Neural cell (in vitro differentiated cells): Measurements from ENCODE around the gene ERH. TPM values are rescaled to one million over a fixed set of nuclear protein-coding genes. Genes with fewer than 3 reads are reported as not detected.

Experiments used
- H2AFZ ChIP-seq: fragments of 200-600, 300-800 bp; sonication (generic), shearing (Covaris generic); 2 replicates; pipeline ENCODE4 v1.6.0; 2014; ENCODE audit warnings: low read depth, mild to moderate bottlenecking, antibody characterized with exemption, low read length, moderate library complexity
- H3F3A ChIP-seq: fragments of 200-600 bp; shearing (Covaris generic); 2 replicates; pipeline ENCODE4 v1.6.1; 2016; ENCODE audit warnings: mild to moderate bottlenecking, moderate library complexity, mixed read lengths, antibody characterized with exemption, low read length; ENCODE audit not compliant: insufficient read depth, poor library complexity, severe bottlenecking
- H3K27ac ChIP-seq: fragments of 200-600, 300-800 bp; sonication (generic), shearing (Covaris generic); 2 replicates; pipeline ENCODE4 v1.5.1; 2014; ENCODE audit warnings: mild to moderate bottlenecking, low read length, moderate library complexity
- H3K27me3 ChIP-seq: fragments of 300-800, 200-600 bp; sonication (generic), shearing (Covaris generic); 2 replicates; pipeline ENCODE4 v1.6.0; 2014; ENCODE audit warnings: mild to moderate bottlenecking, low read depth, low read length, moderate library complexity; ENCODE audit not compliant: insufficient read depth
- H3K36me3 ChIP-seq: fragments of 300-800, 200-600 bp; sonication (generic), shearing (Covaris generic); 2 replicates; pipeline ENCODE4 v1.5.1; 2014; ENCODE audit warnings: mild to moderate bottlenecking, antibody characterized with exemption, low read length, moderate library complexity; ENCODE audit not compliant: insufficient read depth
- H3K4me2 ChIP-seq: fragments of 300-800, 200-600 bp; sonication (generic), shearing (Covaris generic); 2 replicates; pipeline ENCODE4 v1.6.0; 2014; ENCODE audit warnings: mild to moderate bottlenecking, low read length
- H3K4me3 ChIP-seq: fragments of 300-800, 200-600 bp; sonication (generic), shearing (Covaris generic); 2 replicates; pipeline ENCODE4 v1.5.1; 2014; ENCODE audit warnings: mild to moderate bottlenecking, low read length, moderate library complexity
- H3K79me2 ChIP-seq: fragments of 200-600 bp; shearing (Covaris generic); replicated peaks from 2 replicates; pipeline ENCODE4 v1.6.0; 2014; ENCODE audit warnings: mild to moderate bottlenecking, low read length, moderate library complexity; ENCODE audit not compliant: insufficient read depth
- H3K9ac ChIP-seq: fragments of 300-800, 200-600 bp; sonication (generic), shearing (Covaris generic); 2 replicates; pipeline ENCODE4 v1.6.1; 2016; ENCODE audit warnings: mild to moderate bottlenecking, low read length, mixed read lengths
- H3K9me2 ChIP-seq: fragments of 200-600 bp; shearing (Covaris generic); 2 replicates; pipeline ENCODE4 v1.6.1; 2016; ENCODE audit warnings: mild to moderate bottlenecking, low read length, mixed read lengths; ENCODE audit not compliant: insufficient read depth
- H3K9me3 ChIP-seq: fragments of 200-600, 300-800 bp; sonication (generic), shearing (Covaris generic); 2 replicates; pipeline ENCODE4 v1.6.1; 2016; ENCODE audit warnings: mild to moderate bottlenecking, mixed run types, low read length, moderate library complexity, mixed read lengths
- H4K20me1 ChIP-seq: fragments of 200-600 bp; shearing (Covaris generic); 2 replicates; pipeline ENCODE4 v1.6.1; 2016; ENCODE audit warnings: mild to moderate bottlenecking, mixed run types; ENCODE audit not compliant: insufficient read depth
- CTCF ChIP-seq: fragments of 450-650 bp; IDR thresholded peaks from 2 replicates; pipeline ENCODE4 v1.5.1; 2014; ENCODE audit warnings: antibody characterized with exemption, mild to moderate bottlenecking, moderate library complexity; ENCODE audit not compliant: poor library complexity, severe bottlenecking
- EP300 ChIP-seq: fragments of 450-650 bp; conservative IDR thresholded peaks from 2 replicates; pipeline ENCODE4 v1.6.1; 2014; ENCODE audit warnings: antibody characterized with exemption, mild to moderate bottlenecking, moderate library complexity; ENCODE audit not compliant: poor library complexity, severe bottlenecking
- EZH2 ChIP-seq: fragments of 200-600, 300-800 bp; shearing (Covaris generic), sonication (generic); IDR thresholded peaks from 2 replicates; pipeline ENCODE4 v1.6.1; 2014; ENCODE audit warnings: antibody characterized with exemption, low read length, borderline replicate concordance, mild to moderate bottlenecking; ENCODE audit not compliant: insufficient read depth, poor library complexity, severe bottlenecking
- MXI1 ChIP-seq: fragments of 450-650 bp; conservative IDR thresholded peaks from 2 replicates; pipeline ENCODE4 v1.6.1; 2014; ENCODE audit warnings: antibody characterized with exemption, mild to moderate bottlenecking; ENCODE audit not compliant: poor library complexity, severe bottlenecking
- POLR2AphosphoS5 ChIP-seq: IDR thresholded peaks from 2 replicates; pipeline ENCODE4 v1.6.1; 2012
- RAD21 ChIP-seq: fragments of 450-650 bp; conservative IDR thresholded peaks from 2 replicates; pipeline ENCODE4 v1.6.1; 2014; ENCODE audit warnings: antibody characterized with exemption, mild to moderate bottlenecking, moderate library complexity
- REST ChIP-seq: IDR thresholded peaks from 2 replicates; pipeline ENCODE4 v1.6.1; 2012; ENCODE audit warnings: borderline replicate concordance
- SMC3 ChIP-seq: fragments of 450-650 bp; conservative IDR thresholded peaks from 2 replicates; pipeline ENCODE4 v1.6.1; 2014; ENCODE audit warnings: antibody characterized with exemption, mild to moderate bottlenecking, moderate library complexity; ENCODE audit not compliant: poor library complexity
- TAF1 ChIP-seq: IDR thresholded peaks from 2 replicates; pipeline ENCODE4 v1.6.1; 2012; ENCODE audit warnings: low read depth
- polyA plus RNA-seq: library from polyadenylated mRNA; depleted of rRNA; stranded (reverse); fragments of >200 nt; gene quantifications from 2 replicates; pipeline ENCODE4 v1.2.3, GENCODE V29; 2014

ERH gene
- polyA plus RNA-seq, 1 donor from 2014 or later, result 480 TPM

GRCh38 chr14:69376439-69376838 is 21.7 kb downstream of the ERH start:
- H3K9ac ChIP-seq, result no peak overlapping the region
- no peaks in the 10 kb centered on the region for H3K9me2 ChIP-seq
- H4K20me1 ChIP-seq, result no peaks in the 10 kb centered on the region
- H3F3A ChIP-seq, result no peaks in the 10 kb centered on the region
- H3K4me3 ChIP-seq, result no peak overlapping the region
- H3K79me2 ChIP-seq, result peaks cover 4% of the 10 kb centered on the region
- H3K4me2 ChIP-seq, result no peak overlapping the region
- no peaks in the 10 kb centered on the region for H3K36me3 ChIP-seq
- no peak overlapping the region for H2AFZ ChIP-seq
- no peaks in the 10 kb centered on the region for H3K9me3 ChIP-seq
- no peaks in the 10 kb centered on the region for H3K27me3 ChIP-seq
- TF ChIP-seq EP300, result no peak
- H3K27ac ChIP-seq, result no peak overlapping the region

GRCh38 chr14:69375722-69376121 is 22.4 kb downstream of the ERH start:
- H3K27me3 ChIP-seq, result no peaks in the 10 kb centered on the region
- no peak overlapping the region for H3K27ac ChIP-seq
- no peaks in the 10 kb centered on the region for H3K36me3 ChIP-seq
- H3K4me3 ChIP-seq, result no peak overlapping the region
- no peaks in the 10 kb centered on the region for H3K9me3 ChIP-seq
- no peak overlapping the region for H2AFZ ChIP-seq
- no peaks in the 10 kb centered on the region for H4K20me1 ChIP-seq
- H3K9ac ChIP-seq, result no peak overlapping the region
- no peaks in the 10 kb centered on the region for H3F3A ChIP-seq
- H3K9me2 ChIP-seq, result no peaks in the 10 kb centered on the region
- no peaks in the 10 kb centered on the region for H3K79me2 ChIP-seq
- H3K4me2 ChIP-seq, result no peak overlapping the region
- TF ChIP-seq SMC3 (no peak), CTCF (no peak), RAD21 (no peak), TAF1 (no peak), EP300 (no peak), POLR2AphosphoS5 (no peak), REST (no peak), EZH2 (no peak), MXI1 (no peak)

- H3K27ac ChIP-seq, result no peak overlapping the region
These were observed 22.9 kb downstream of the ERH start for GRCh38 chr14:69375182-69375581.

More at GRCh38 chr14:69375182-69375581, 22.9 kb downstream of the ERH start:
- Histone ChIP-seq H3K36me3 (no peaks in the 10 kb centered on the region), H4K20me1 (no peaks in the 10 kb centered on the region), H3K9me3 (no peaks in the 10 kb centered on the region), H3F3A (no peaks in the 10 kb centered on the region), H3K27me3 (no peaks in the 10 kb centered on the region), H3K79me2 (no peaks in the 10 kb centered on the region), H3K9ac (no peak overlapping the region), H3K9me2 (no peaks in the 10 kb centered on the region), H3K4me2 (no peak overlapping the region), H3K4me3 (no peak overlapping the region), H2AFZ (no peak overlapping the region)
- TF ChIP-seq REST (no peak), CTCF (no peak), TAF1 (no peak), RAD21 (no peak), EP300 (no peak), EZH2 (no peak), SMC3 (no peak), POLR2AphosphoS5 (no peak), MXI1 (no peak)
